GM12891 (cell line): ENCODE measurements around the gene NRP2.

ENCODE experiments used
- POLR2A ChIP-seq: IDR thresholded peaks from 2 replicates; pipeline ENCODE4 v1.6.1; 2011; ENCODE audit warnings: low read depth, low read length, control low read depth
- POLR2AphosphoS5 ChIP-seq: IDR thresholded peaks from 2 replicates; pipeline ENCODE4 v1.6.1; 2011; ENCODE audit warnings: low read depth, low read length, control low read depth
- TAF1 ChIP-seq: IDR thresholded peaks from 2 replicates; pipeline ENCODE4 v1.6.1; 2011; ENCODE audit warnings: low read depth, low read length, control low read depth

DNA sequence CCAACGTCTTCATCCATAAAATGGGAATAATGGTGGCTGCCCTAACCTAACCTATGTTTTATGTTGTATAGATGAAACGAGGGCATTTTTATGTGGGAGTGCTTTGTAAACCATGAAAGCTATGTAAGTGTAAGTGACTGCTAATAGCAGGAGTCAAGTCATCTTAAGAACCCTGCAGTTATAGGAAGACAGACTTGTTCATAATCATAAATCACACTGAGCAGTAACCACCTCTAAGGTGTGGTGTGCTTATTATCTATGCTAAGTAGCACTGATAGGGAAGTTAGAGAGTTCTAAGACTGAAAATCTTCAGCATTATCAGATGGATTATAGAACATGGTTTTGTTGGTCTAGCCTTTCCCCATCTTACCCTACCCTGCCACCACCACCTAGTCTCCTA is 24.2 kb upstream of the NRP2 start:
- TF ChIP-seq POLR2A, result no peak
- TF ChIP-seq POLR2AphosphoS5, result no peak
- TF ChIP-seq TAF1, result no peak
